Fibroblast of the aortic adventitia (primary cell): ENCODE measurements around the gene WWC1. TPM values are rescaled to one million over a fixed set of nuclear protein-coding genes. Genes with fewer than 3 reads are reported as not detected.
A peak's percentile ranks its signal among the peaks of the same experiment; 100 is the strongest.

ENCODE experiments used
- DNase-seq: peaks from one replicate; pipeline ENCODE4 v3.0.0-alpha.2; 2010; ENCODE audit warnings: low read depth
- H3K4me3 ChIP-seq: 2 replicates; pipeline ENCODE4 v1.5.1; 2011; ENCODE audit warnings: low read depth, mild to moderate bottlenecking, control low read depth, low read length, moderate library complexity
- total RNA-seq: library from RNA; depleted of rRNA; stranded (reverse); fragments of >200 nt; gene quantifications from 2 replicates; pipeline ENCODE4 v1.2.3, GENCODE V29; 2012; ENCODE audit warnings: low replicate concordance
- TF ChIP-seq, protein P1 (sequence below): IDR thresholded peaks from 2 replicates; pipeline ENCODE4 v1.5.1; 2011; ENCODE audit warnings: mild to moderate bottlenecking, low read length, control low read depth, inconsistent platforms; ENCODE audit not compliant: insufficient read depth

Gene WWC1
- total RNA-seq, 1 donor: 0.45 TPM

DNA sequence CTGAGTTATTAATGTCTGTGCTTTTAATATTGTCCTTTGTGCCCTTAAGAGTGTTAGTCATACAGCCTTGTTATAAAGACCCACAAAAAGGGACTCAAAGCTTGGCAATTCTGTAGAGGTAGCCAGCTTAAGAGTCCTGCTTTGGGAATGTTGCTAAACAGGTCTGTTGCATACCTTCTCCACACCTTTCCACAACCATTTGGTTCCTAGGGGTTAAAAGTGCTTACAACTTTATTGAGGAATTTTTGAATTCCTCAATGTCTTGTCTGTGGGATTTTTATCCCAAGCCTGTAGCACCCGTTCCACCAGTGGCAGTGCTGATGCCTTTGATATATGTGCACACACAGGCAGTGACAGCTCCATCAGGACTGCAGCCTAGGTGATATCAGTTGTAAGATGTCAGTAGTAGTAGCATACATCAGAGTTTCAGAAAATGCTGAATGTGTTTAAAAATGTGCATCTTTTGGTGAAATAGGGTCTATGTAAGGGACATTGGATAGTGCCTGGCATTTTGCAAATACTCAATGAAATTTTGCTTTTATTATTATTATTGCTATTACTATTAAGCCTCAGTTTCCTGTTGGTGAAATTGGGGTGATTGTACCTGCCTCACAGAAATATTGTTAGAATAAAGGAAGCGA, 68.5 kb downstream of the WWC1 start:
- TF ChIP-seq, protein P1, sequence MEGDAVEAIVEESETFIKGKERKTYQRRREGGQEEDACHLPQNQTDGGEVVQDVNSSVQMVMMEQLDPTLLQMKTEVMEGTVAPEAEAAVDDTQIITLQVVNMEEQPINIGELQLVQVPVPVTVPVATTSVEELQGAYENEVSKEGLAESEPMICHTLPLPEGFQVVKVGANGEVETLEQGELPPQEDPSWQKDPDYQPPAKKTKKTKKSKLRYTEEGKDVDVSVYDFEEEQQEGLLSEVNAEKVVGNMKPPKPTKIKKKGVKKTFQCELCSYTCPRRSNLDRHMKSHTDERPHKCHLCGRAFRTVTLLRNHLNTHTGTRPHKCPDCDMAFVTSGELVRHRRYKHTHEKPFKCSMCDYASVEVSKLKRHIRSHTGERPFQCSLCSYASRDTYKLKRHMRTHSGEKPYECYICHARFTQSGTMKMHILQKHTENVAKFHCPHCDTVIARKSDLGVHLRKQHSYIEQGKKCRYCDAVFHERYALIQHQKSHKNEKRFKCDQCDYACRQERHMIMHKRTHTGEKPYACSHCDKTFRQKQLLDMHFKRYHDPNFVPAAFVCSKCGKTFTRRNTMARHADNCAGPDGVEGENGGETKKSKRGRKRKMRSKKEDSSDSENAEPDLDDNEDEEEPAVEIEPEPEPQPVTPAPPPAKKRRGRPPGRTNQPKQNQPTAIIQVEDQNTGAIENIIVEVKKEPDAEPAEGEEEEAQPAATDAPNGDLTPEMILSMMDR: no peak
- DNase-seq: no peak

DNA sequence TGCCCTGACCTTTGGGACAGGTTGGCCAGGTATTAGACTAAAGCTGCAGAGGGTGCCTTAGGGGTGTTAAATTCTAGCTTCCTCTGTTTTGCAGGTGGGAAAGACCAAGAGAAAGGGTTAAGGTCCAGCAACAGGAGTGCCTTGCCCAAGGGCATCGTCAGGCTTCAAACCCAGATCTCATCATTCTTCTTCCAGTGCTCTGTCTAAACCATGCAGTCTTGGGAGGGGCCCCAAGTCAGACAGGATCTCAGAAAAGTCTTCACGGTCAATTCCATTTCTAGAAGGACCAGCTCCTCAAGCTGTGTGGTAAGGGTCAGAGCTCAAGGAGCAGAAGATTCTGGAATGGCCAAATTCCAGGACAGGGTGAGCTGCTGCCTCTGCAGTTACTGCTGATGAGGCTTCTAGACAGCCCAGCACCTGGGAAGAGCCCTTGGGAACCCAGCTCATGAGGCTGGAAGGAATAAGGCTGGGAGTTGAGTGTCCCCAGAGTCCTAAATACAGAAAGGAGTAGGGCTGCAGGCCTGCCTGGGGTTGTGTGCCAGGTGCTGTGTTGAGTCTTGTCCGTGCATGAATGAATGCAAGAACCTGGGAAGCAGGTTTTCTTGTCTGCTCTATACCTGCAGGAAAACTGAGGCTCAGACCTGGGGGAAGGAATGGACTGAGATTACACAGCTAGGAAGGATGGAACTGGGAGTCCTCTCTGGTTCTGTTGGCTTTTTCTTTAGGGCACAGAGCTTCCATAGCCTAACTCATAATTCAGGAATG, 69.3 kb downstream of the WWC1 start:
- no peak overlapping the region for H3K4me3 ChIP-seq
- DNase-seq: no peak
- TF ChIP-seq, protein P1: no peak

More for the DNA sequence above, 68.5 kb downstream of the WWC1 start:
- H3K4me3 ChIP-seq: no peak overlapping the region

DNA sequence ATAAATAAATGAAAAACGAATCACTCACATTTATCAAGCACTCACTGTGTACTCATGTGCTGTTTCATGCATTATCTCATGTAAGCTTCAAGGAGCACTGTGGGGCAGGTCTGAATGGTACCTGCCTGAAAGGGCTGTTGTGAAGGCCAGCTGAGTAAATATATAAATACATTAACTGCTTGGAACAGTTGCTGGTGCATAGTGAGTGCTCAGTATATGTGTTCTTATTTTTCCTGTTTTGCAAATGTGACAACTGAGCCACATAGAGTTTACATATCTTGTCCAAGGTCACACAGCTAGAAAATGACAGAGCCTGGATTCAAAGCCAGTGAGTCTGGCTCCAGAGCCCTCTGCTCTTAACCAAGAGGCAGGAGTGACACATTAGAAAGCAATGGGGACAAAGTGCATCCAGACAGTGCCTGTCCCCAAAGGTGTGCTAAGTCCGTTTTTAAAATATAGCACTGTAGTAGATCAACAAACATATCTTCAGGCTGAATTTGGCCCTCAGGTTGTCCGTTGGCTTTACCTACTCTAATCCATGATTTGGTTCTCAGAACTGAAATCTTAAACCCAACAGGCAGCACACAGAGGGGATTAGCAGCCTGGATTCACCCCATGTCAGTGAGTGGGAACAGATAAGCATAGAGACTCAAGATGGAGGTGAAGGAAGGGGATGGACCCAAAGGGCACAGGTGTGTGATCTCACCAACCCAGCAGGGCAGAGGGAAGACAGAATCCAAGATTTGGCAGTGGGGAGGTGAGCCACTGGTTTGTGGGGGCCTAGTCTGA, 70.8 kb downstream of the WWC1 start:
- TF ChIP-seq, protein P1: no peak
- DNase-seq: no peak

DNA sequence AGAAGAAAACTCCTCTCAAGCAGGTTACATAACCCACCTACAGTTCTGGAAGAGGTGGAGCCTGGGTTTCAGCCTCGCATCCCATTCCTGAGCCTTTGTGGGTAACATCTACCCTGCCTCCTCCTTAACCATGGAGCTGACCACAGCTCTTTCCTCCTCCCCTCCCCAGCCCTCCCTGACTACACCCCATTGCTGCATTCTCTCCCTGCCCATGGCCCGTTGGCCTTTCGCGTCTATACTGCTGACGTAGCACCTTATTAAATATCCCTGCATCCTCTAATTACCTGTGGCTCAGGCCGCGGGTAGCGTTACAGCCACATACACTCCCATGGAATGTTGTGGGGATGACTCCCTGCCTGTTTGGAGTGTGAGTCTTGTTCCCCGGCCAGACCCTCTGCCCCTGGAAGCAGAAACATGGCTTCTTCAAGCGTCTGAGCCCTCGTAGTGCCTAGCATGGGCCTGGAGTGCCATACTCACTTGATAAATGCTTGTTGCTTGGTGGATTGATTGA, 72.8 kb downstream of the WWC1 start:
- no peak for DNase-seq
- TF ChIP-seq, protein P1: no peak
- H3K4me3 ChIP-seq: no peak overlapping the region

More for the DNA sequence above, 70.8 kb downstream of the WWC1 start:
- no peak overlapping the region for H3K4me3 ChIP-seq

DNA sequence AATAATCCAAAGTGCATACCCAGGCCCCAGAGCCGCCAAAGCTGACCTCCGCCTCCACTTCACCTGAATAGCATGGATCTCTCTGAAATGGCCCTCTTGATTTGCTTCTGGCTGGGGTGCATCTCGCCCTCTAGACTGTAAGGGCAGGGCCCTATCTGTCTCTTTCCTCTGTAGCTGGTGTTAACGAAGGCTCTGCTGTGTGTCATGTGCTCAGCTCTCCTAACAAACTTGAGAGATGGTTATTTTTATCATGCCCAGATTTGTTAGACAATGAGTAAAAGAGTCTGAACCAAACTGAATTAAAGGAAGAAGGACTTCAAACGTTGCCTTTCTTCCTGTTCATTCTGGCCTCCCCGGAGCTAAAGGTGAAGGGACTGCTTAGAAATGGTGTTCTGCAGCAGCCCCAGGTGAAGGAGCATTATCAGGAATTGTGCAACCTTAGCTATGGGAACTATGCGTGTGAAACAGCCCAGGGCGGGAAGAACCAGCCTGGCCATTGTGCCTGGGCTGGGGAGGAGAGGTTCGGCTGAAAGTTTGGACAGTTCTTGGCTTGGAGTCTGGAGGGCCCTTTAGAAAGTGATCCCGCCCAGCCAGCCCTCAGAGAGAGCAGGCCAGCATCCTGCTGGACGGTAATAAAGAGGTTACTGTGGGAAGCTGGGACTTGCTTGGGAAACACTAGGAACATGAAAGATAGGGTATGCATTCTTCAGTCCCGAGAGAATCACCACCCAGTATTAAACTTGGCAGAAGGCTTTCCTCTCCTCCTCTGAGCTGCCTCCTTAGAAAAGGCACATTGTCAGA, 73.5 kb downstream of the WWC1 start:
- H3K4me3 ChIP-seq: no peak overlapping the region
- TF ChIP-seq, protein P1: no peak
- peak; percentile 49 for DNase-seq

DNA sequence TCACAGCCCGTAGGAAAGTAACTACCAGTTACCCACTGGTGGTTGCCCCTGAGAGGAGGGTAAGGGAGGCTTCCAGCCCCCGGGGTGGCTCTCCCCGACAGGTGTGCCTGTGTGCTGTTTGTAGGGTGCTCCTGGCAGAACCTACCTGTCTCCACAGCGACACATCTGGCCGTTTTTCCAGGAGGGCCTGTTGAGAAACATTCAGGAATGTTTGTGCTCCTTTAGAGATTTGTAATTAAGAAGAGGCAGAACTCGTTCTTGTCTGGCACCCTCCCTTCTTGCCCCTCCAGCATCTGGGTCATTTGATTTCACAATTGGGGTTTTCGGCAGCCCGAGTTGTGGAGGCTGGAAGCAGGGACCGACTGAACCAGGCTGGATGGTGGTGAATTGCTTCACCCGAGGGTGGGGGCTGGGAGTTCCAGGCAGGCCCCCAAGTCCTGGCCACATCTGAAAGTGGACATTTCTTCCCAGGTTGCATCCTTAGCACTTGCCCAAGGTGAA, 74.2 kb downstream of the WWC1 start:
- DNase-seq: peak; percentile 57
- H3K4me3 ChIP-seq: no peak overlapping the region
- TF ChIP-seq, protein P1: peak; percentile 7
